ENCODE data around the gene HTR2B.
"Not testable (repeated sequence)": the region's sequence is repeated elsewhere in the genome, so short reads cannot be mapped to it uniquely, and the experiment has no call there.

The HTR2B gene

GRCh38 chr2:231161252-231161839, 36.5 kb upstream of the HTR2B start:
- Histone ChIP-seq H3K9ac (ENCODE audit: low read length) (no peak overlapping the region), H3K27me3 (ENCODE audit: control insufficient read depth, insufficient read depth, low read length) (no peaks in the 10 kb centered on the region), H3K27ac (ENCODE audit: low read depth, low read length) (no peak overlapping the region), H3K9me3 (ENCODE audit: control insufficient read depth, insufficient read depth, low read depth, low read length) (no peaks in the 10 kb centered on the region), H3K4me1 (ENCODE audit: control insufficient read depth, insufficient read depth, low read length) (peaks cover 3% of the 10 kb centered on the region; the same call in 1 of the 2 replicates), H3K36me3 (ENCODE audit: control insufficient read depth, insufficient read depth, low read length) (peaks cover 54% of the 10 kb centered on the region), H3K4me3 (ENCODE audit: low read depth, low read length) (no peak overlapping the region)

DNA sequence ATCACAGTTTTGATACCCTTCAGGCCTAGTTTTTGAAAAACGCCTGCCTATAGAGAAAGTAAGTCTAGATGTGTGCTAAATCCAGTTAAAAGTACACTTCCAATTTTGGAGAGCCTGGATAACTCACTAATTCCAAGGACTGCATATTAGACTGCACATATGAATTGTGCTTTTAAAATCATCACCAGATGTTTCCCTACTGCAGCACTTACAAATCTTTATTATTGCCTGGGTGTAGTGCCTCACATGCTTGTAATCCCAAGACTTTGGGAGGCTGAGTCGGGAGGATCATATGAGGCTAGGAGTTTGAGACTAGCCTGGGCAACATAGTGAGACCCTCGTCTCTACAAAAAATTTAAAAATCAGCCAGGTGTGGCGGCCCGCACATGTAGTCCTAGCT, 35.9 kb upstream of the HTR2B start:
- H3K36me3 ChIP-seq (ENCODE audit: control insufficient read depth, insufficient read depth, low read length): peaks cover 47% of the 10 kb centered on the region
- no peak overlapping the region for H3K4me3 ChIP-seq (ENCODE audit: low read depth, low read length)
- H3K4me1 ChIP-seq (ENCODE audit: control insufficient read depth, insufficient read depth, low read length): peaks cover 3% of the 10 kb centered on the region; the same call in 1 of the 2 replicates
- no peak overlapping the region for H3K9ac ChIP-seq (ENCODE audit: low read length)
- no peaks in the 10 kb centered on the region for H3K9me3 ChIP-seq (ENCODE audit: control insufficient read depth, insufficient read depth, low read depth, low read length)
- H3K27ac ChIP-seq (ENCODE audit: low read depth, low read length): no peak overlapping the region
- H3K27me3 ChIP-seq (ENCODE audit: control insufficient read depth, insufficient read depth, low read length): no peaks in the 10 kb centered on the region

DNA sequence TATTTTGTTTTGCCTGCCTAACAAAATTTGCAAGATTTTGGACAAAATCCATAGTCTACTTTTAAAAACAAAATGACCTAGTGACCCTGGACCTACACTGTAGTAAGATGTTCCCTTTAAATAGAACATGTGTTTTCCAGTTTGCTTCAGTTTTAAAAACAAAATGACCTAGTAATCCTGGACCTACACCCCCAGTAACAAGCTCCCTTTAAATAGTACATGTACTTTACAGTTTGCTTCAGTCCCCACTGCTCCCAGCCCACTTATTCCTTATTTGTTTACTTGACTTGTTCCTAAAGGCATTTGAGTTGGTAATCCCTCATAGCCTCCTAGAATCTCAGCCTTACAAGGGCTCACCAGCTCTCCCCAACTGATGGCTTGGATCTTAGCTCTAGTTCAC, 34.5 kb upstream of the HTR2B start:
- peaks cover 3% of the 10 kb centered on the region; the same call in 1 of the 2 replicates for H3K4me1 ChIP-seq (ENCODE audit: control insufficient read depth, insufficient read depth, low read length)
- no peak overlapping the region for H3K9ac ChIP-seq (ENCODE audit: low read length)
- no peaks in the 10 kb centered on the region for H3K27me3 ChIP-seq (ENCODE audit: control insufficient read depth, insufficient read depth, low read length)
- no peak overlapping the region for H3K4me3 ChIP-seq (ENCODE audit: low read depth, low read length)
- no peaks in the 10 kb centered on the region for H3K9me3 ChIP-seq (ENCODE audit: control insufficient read depth, insufficient read depth, low read depth, low read length)
- H3K36me3 ChIP-seq (ENCODE audit: control insufficient read depth, insufficient read depth, low read length): peaks cover 43% of the 10 kb centered on the region
- H3K27ac ChIP-seq (ENCODE audit: low read depth, low read length): no peak overlapping the region

- peaks cover 52% of the 10 kb centered on the region for H3K36me3 ChIP-seq (ENCODE audit: control insufficient read depth, insufficient read depth, low read length)
- H3K27me3 ChIP-seq (ENCODE audit: control insufficient read depth, insufficient read depth, low read length): no peaks in the 10 kb centered on the region
- no peaks in the 10 kb centered on the region for H3K9me3 ChIP-seq (ENCODE audit: control insufficient read depth, insufficient read depth, low read depth, low read length)
- H3K4me1 ChIP-seq (ENCODE audit: control insufficient read depth, insufficient read depth, low read length): no peaks in the 10 kb centered on the region
- H3K27ac ChIP-seq (ENCODE audit: low read depth, low read length): 0 out of 2 replicates have a peak overlapping the region, but pooled peaks have one; percentile 41
- H3K4me3 ChIP-seq (ENCODE audit: low read depth, low read length): no peak overlapping the region
- no peak overlapping the region for H3K9ac ChIP-seq (ENCODE audit: low read length)
These were observed 28.1 kb upstream of the HTR2B start for GRCh38 chr2:231152800-231153557.

DNA sequence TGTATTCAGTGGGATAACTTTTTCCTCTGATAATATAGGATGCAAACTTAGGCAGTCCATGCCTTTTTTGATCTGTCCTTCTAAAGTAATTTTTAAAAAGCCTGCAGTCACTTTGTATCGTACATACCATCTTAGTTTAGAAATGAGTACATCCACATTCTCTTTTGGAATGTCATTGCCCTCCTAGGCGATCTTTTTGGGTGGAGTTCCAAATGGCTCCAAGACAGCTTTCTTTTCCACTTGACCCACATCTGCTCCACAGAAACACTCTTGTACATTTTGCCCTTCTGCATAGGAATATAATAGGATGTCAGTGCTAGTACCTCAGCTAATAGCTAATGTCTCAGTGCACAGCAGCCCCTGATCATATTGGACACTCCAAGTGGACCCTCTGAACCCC, 21.8 kb upstream of the HTR2B start:
- Histone ChIP-seq H3K9ac (ENCODE audit: low read length) (no peak overlapping the region), H3K27ac (ENCODE audit: low read depth, low read length) (no peak overlapping the region), H3K27me3 (ENCODE audit: control insufficient read depth, insufficient read depth, low read length) (no peaks in the 10 kb centered on the region), H3K4me1 (ENCODE audit: control insufficient read depth, insufficient read depth, low read length) (no peaks in the 10 kb centered on the region), H3K36me3 (ENCODE audit: control insufficient read depth, insufficient read depth, low read length) (peaks cover 40% of the 10 kb centered on the region), H3K4me3 (ENCODE audit: low read depth, low read length) (no peak overlapping the region), H3K9me3 (ENCODE audit: control insufficient read depth, insufficient read depth, low read depth, low read length) (no peaks in the 10 kb centered on the region)

GRCh38 chr2:231144896-231145295, 20.1 kb upstream of the HTR2B start:
- H3K36me3 ChIP-seq (ENCODE audit: control insufficient read depth, insufficient read depth, low read length): peaks cover 42% of the 10 kb centered on the region

DNA sequence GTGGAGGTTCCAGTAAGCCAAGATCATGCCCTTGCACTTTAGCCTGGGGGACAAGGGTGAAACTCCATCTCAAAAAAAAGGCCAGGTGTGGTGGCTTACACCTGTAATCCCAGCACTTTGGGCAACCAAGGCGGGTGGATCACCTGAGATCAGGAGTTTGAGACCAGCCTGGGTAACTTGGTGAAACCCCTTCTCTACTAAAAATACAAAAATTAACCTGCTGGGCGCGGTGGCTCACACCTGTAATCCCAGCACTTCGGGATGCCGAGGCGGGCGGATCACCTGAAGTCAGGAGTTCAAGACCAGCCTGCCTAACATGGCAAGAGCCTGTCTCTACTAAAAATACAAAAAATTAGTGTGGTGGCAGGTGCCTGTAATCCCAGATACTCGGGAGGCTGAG, 16.0 kb upstream of the HTR2B start:
- not testable (repeated sequence) for H3K27me3 ChIP-seq (ENCODE audit: control insufficient read depth, insufficient read depth, low read length); H3K9me3 ChIP-seq (ENCODE audit: control insufficient read depth, insufficient read depth, low read depth, low read length); H3K9ac ChIP-seq (ENCODE audit: low read length); H3K4me3 ChIP-seq (ENCODE audit: low read depth, low read length); H3K4me1 ChIP-seq (ENCODE audit: control insufficient read depth, insufficient read depth, low read length); H3K27ac ChIP-seq (ENCODE audit: low read depth, low read length)
- peaks cover 14% of the 10 kb centered on the region for H3K36me3 ChIP-seq (ENCODE audit: control insufficient read depth, insufficient read depth, low read length)

More at GRCh38 chr2:231144896-231145295, 20.1 kb upstream of the HTR2B start:
- Histone ChIP-seq H3K9ac (ENCODE audit: low read length) (no peak overlapping the region), H3K4me3 (ENCODE audit: low read depth, low read length) (no peak overlapping the region), H3K9me3 (ENCODE audit: control insufficient read depth, insufficient read depth, low read depth, low read length) (no peaks in the 10 kb centered on the region), H3K27ac (ENCODE audit: low read depth, low read length) (no peak overlapping the region), H3K4me1 (ENCODE audit: control insufficient read depth, insufficient read depth, low read length) (no peaks in the 10 kb centered on the region), H3K27me3 (ENCODE audit: control insufficient read depth, insufficient read depth, low read length) (no peaks in the 10 kb centered on the region)

DNA sequence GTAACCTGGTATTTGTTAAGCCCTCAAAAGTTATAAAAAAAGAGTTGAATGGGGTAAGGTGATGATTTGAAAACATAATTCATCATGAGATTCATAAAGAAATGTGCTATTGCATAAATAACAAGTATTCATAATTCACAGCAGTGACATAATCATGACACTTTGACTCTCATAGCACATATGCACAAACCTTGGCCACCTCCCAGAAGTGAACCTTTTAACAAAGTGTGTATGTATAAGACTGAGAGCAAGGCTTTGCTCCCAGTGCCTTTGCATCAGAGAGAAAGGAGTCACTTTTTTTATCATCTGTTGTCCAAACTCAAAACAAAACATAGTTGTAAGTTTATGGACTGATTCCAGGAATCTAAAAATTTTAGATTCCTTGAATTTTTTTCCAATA, 15.0 kb upstream of the HTR2B start:
- H3K36me3 ChIP-seq (ENCODE audit: control insufficient read depth, insufficient read depth, low read length): peaks cover 14% of the 10 kb centered on the region
- no peak overlapping the region for H3K27ac ChIP-seq (ENCODE audit: low read depth, low read length)
- no peak overlapping the region for H3K9ac ChIP-seq (ENCODE audit: low read length)
- no peaks in the 10 kb centered on the region for H3K9me3 ChIP-seq (ENCODE audit: control insufficient read depth, insufficient read depth, low read depth, low read length)
- peaks cover 2% of the 10 kb centered on the region; the same call in 1 of the 2 replicates for H3K4me1 ChIP-seq (ENCODE audit: control insufficient read depth, insufficient read depth, low read length)
- no peaks in the 10 kb centered on the region for H3K27me3 ChIP-seq (ENCODE audit: control insufficient read depth, insufficient read depth, low read length)
- no peak overlapping the region for H3K4me3 ChIP-seq (ENCODE audit: low read depth, low read length)

DNA sequence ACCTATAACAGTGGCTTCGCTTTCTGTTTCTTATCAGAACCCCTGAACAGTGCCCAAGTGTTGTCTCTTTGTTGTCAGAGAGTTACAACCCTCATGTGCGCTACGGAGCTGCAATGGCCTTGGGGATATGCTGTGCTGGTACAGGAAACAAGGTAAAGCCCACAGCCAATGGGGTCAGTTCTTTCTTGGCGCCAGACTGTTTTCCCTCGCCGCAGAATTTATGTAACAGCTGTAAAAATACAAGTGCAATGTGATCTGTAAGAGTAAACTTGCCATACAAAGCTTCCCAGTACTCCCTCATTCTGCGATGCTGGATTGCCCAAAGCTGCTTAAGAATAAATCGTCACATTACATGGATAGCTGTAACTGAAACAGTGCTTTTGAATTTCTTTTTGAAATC, 13.9 kb upstream of the HTR2B start:
- Histone ChIP-seq H3K9ac (ENCODE audit: low read length) (no peak overlapping the region), H3K27me3 (ENCODE audit: control insufficient read depth, insufficient read depth, low read length) (no peaks in the 10 kb centered on the region), H3K36me3 (ENCODE audit: control insufficient read depth, insufficient read depth, low read length) (peaks cover 14% of the 10 kb centered on the region), H3K4me1 (ENCODE audit: control insufficient read depth, insufficient read depth, low read length) (peaks cover 6% of the 10 kb centered on the region; the same call in 1 of the 2 replicates), H3K4me3 (ENCODE audit: low read depth, low read length) (no peak overlapping the region), H3K27ac (ENCODE audit: low read depth, low read length) (no peak overlapping the region), H3K9me3 (ENCODE audit: control insufficient read depth, insufficient read depth, low read depth, low read length) (no peaks in the 10 kb centered on the region)

- H3K36me3 ChIP-seq (ENCODE audit: control insufficient read depth, insufficient read depth, low read length): peaks cover 14% of the 10 kb centered on the region
- H3K9ac ChIP-seq (ENCODE audit: low read length): no peak overlapping the region
- H3K4me1 ChIP-seq (ENCODE audit: control insufficient read depth, insufficient read depth, low read length): peaks cover 22% of the 10 kb centered on the region
- no peak overlapping the region for H3K27ac ChIP-seq (ENCODE audit: low read depth, low read length)
- no peak overlapping the region for H3K4me3 ChIP-seq (ENCODE audit: low read depth, low read length)
- H3K9me3 ChIP-seq (ENCODE audit: control insufficient read depth, insufficient read depth, low read depth, low read length): no peaks in the 10 kb centered on the region
- no peaks in the 10 kb centered on the region for H3K27me3 ChIP-seq (ENCODE audit: control insufficient read depth, insufficient read depth, low read length)
These were observed 10.2 kb upstream of the HTR2B start for GRCh38 chr2:231134910-231135655.
